HG03196 (cell line): ENCODE measurements around the gene CD82.

Experiments used
- ATAC-seq: cut with Tn5 transposase; IDR thresholded peaks from one replicate; pipeline ENCODE4 v1.9.1; 2021; ENCODE audit not compliant: unreplicated experiment

CD82 gene

DNA sequence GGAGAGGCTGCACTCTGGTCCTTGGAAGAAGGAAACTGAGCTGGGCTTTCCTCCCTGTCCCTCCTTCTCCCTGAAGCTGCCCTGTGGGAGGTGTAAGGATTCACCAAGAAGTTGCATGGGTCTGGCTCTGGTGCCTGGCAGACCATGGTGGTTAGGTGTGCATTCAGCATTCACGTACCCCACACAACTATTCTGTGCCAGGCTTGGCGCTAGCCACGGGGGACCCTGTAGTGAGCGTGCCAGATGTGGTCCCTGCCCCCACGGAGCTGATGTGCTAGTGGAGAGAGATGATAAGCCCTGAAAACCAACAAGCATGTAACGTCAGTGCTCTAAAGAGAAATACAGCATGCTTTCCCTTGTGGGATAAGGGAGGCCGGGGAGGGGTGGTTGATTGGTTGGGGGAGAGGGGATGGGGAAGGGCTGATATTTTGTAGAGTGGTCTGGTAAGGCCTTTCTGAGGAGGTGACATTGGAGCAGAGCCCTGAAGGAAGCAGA is 48.9 kb downstream of the CD82 start:
- no peak for ATAC-seq

DNA sequence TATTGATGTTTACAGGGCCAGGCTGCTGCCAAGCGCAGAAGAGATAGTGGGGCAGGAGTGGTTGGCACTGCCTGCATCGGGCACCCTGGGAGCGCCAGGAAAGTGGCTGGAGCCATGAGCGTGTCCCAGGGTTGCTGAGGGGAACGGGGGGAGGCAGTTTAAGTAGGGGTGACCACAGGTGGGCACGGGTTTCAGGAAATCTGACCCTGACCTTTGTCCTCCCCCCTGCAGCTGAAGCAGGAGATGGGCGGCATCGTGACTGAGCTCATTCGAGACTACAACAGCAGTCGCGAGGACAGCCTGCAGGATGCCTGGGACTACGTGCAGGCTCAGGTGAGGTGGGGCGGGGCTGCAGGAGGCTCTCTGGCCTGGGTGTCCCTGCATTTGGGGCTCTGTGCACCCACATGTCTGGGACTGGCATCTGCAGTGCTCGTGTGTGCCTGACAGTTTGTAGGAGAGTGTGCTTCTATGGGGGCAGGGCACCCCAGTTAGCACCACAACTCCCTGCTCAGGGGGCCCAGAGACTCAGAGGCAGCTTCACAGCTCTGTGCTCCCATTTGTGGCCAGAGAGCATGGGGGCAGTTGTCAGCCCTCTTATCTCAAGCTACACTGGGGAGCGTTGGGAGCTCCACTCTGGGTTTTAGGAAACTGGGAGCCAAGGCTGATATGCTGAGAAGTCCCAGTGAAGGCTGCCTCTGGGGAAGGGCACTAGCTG is 49.7 kb downstream of the CD82 start:
- ATAC-seq: no peak

DNA sequence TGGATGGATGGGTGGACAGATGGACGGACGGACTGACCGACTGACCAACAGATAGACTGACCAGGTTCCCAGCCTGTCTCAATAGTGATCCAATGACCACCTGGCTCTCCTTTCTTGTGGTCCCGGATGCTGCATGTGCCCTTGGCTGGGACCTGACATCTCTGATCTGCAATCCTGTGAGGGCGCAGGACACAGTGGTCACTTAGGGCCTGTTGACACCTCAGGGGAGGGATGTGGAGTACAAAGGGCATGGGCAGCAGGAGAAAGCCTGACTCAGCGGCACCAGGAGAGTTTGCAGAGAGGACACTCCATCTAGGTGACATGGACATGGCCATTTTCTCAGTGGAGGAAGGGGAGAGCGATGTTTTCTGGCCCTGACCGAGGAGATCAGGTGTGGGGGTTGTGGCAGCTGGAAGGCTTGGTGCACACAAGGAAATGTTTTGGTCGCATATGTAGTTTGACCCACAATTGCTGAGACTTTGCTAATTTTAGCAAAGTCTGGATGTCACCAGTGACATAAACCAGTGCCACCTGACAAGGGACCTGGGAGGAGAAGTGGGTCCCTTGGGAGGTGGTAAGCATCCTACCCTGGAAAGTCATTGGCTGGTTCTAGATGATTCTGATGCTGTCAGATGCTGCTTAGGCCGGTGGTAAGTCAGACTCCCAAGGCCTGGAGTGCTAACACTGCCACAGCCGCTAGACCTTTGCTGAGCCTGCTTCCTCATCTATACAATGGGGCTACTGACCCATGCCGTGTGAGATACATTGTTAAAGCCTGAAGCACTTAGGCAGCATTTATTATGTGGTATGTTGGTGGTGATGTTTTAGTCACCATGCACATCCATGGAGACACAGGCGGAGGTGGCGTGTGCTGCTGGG is 50.7 kb downstream of the CD82 start:
- ATAC-seq: no peak

DNA sequence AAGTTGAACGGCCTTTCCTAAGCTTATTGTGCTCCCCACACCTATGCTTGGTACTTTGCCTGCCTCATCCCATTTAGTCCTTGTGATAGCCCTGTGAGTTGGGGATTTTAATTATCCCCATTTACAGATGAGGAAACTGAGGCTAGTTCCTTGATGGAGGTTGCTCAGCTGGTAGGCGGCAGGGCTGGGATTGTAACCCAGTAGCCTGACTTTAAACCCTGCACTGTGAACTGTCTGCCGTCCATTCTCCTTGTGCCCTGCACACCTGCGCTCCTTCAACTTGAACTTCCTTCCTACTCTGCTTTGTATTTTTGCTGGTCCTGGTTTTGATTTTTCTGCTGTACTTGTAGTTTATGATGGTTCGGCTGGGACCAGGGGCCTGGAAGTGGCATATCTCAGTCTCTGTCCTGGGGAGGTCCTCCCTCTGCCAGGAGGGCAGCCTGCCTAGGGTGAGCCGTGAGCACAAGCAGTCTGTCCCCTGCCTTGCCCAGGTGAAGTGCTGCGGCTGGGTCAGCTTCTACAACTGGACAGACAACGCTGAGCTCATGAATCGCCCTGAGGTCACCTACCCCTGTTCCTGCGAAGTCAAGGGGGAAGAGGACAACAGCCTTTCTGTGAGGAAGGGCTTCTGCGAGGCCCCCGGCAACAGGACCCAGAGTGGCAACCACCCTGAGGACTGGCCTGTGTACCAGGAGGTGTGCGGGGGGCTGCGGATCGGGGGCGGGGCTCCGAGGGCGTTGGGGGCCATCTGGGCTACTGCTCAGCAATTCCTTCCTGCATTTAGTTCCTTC is 52.4 kb downstream of the CD82 start:
- no peak for ATAC-seq

DNA sequence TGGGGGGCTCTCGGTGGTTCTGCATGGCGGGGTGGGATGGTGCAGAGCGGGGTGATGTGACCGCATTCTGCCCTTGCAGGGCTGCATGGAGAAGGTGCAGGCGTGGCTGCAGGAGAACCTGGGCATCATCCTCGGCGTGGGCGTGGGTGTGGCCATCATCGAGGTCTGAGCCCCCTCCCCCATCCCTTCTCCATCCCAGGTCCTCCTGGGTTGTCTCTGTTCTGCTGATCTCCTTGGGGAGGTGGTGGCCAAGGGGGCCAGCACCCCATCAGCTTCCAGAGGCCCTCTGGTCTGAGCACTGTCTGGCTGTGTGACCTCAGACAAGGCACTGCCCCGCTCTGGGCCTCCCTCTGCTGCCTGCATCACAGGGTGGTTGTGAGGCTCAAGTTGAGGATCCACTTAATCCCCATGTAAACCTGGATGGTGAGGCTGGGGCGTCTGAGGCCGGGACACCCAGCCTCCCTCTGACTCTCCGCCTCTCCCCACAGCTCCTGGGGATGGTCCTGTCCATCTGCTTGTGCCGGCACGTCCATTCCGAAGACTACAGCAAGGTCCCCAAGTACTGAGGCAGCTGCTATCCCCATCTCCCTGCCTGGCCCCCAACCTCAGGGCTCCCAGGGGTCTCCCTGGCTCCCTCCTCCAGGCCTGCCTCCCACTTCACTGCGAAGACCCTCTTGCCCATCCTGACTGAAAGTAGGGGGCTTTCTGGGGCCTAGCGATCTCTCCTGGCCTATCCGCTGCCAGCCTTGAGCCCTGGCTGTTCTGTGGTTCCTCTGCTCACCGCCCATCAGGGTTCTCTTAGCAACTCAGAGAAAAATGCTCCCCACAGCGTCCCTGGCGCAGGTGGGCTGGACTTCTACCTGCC is 53.3 kb downstream of the CD82 start:
- no peak for ATAC-seq

DNA sequence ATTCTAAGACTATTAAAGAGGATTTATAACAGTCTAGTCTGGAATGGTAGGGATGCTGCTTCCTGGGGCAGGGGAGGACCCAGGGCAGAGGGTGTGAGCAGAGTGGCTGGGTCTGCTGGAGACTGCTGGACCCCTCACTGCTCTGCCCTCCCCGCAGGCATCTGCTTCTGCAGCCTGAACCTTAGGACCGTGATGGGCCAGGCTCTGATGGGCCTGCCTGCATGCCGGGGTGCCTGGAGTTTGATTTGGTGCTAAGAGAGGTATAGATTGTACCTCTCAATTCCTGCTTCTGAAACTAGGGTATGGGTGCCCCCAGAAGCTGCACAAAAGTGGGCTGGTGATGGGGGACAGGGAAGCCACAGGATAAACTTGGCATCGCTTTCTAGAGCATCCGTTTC is 54.9 kb downstream of the CD82 start:
- ATAC-seq: no peak

DNA sequence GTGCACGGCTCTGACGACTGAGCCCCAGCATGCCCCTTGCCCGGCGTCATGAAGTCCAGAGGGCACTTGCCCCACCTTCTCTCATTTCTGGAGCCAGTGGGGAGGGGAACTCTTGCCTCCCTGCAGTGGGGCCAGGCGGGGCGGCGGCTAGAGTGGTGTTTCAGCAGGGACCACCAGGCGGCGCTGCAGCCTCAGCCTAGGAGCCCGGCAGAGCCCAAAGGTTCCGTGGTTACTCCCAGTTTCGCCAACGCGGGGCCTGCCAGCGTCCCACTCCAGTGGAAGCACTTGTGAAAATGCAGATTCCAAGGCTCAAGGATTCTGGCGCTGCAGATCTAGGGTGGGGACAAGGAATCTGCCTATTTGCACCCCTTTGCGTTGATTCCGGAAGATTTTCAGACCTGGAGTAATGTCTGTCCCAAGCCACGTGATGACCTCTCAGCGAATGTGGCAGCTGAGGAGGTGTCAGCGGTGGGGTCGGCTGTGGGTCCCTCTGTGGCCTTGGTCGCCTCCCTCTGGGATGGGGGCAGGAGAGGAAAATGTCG is 55.7 kb downstream of the CD82 start:
- ATAC-seq: no peak

DNA sequence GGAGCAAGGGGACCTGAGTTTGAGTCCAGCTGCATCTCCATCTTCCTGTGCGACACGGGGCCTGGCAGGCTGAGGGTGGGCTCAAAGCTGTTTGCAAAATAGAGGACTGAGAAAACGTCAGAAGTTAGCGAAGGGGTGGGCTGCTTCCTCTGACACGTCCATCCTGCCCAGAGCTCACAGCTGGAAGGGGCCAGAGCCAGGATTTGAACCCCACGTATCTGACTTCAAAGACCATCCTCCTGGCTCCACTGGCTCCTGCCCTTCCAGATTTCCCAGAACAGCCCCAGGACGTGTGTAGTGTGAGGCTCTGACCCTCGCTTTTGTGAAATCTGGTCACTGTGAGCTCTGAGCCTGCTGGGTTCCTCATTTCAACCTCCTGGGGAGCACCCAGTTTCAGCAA is 56.3 kb downstream of the CD82 start:
- no peak for ATAC-seq

DNA sequence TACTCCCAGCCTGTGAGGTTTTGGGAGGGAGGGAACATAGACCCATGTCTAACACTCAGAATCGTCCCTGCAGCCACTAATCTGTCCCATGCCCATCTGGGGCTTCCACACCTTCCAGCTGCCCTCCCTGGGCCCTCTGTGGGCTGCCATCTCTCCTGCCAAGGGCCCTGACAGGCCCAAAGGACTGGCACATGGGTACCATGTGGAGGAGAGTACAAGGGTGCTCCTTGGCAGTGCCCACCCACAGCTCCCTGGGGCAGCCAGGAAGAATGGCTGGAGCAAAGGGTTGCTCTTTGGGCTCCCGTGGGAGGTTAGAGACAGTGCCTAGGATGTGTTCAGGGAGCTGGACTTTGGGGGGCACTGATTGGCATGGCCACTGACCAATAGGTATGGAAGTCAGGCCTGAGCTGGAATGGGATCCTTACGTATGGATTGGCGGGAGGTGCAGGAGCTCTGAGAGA is 56.8 kb downstream of the CD82 start:
- ATAC-seq: no peak

DNA sequence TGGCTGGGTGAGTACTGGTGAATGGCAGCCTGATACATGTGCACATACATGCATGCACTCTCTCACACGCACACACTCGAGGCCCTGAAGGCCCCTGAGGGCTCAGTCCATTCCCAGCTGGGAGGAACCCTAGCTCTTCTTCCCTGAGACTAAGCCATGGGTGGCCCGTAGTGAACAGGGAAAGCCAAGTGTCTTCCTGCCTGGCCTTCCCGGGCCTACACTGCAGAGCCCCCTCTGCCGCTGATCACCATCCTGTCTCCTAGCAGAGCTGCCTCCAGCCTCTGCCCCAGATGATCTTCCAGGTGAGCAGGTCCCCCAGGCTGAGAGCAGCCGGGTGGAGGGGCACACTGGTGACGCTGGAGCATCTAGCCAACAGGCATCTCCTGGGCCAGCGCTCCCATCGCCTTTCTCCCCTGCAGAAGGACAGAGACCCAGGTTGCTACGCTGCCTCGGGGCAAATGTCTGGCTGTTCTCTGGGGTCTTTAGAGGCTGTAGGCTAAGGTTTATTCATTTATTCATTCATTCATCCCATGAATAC is 57.3 kb downstream of the CD82 start:
- ATAC-seq: no peak

DNA sequence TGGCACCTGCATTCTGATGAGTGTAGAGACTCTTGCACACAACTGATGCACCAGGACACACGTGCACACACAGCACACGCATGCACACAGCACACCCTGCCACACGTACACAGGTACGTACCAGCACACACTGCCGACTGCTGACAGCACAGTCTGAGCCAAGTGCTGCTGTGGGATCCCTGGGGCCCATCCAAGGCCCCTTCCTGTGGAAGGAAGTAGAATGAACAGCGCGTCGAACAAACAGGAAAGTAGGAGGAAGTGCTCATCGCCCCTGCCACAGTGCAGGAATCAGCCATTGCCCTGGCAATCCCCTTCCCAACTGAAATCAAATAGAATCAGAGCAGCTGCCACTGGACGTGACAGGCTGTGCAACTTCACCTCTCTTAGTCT is 57.9 kb downstream of the CD82 start:
- ATAC-seq: no peak

DNA sequence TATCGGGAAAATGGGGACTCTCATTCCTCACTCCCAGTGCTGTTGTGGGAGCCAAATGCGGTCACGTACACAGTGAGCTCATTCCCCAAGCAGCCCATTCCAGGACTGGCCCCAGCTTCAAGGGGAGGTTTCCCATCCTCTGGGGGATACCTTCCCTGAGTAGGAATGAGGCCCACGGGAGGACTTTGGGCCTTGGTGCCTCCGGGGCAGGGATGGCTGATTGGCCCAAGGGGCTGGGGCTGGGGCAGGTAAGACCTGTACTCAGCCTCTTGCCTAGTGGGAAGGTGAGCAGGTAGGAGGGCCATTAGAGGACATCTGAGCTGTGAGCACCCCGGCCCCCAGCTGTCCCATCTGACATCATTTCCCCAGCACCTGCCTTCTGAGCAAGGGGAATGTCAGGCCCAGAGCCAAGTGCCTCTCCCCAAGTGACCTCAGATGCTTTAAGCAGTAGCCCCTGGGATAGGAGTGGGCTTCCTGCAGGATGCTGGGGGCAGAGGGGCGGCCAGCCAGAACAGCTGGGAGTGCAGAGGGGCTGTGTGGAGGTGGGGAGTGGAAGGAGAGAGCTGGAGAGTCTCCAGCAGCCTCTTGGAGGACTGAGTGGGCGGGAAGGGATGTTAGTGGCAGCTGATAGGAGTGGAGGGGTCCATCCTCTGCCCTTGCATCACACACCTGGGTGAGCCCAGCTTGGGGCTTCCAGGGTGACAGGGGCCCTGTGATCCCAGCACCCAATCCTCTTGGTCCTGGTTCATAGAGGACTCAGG is 58.4 kb downstream of the CD82 start:
- ATAC-seq: no peak

DNA sequence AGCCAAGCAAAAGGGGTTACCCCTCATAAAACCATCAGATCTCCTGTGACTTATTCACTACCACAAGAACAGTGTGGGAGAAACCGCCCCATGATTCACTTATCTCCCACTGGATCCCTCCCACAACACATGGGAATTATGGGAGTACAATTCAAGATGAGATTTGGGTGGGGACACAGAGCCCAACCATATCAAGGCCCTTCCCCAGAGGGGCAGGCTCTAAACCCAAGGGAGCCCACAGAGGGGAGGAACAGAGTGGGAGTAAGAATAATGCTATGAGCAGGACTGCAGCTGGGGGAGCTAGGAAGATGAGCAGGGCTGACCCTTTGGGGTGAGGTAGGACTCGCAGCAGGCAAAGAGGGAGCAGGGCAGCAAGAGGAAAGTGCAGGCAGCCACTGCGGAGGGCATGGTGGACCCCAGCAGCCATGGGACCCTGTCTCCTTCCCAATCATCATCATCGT is 59.3 kb downstream of the CD82 start:
- no peak for ATAC-seq

DNA sequence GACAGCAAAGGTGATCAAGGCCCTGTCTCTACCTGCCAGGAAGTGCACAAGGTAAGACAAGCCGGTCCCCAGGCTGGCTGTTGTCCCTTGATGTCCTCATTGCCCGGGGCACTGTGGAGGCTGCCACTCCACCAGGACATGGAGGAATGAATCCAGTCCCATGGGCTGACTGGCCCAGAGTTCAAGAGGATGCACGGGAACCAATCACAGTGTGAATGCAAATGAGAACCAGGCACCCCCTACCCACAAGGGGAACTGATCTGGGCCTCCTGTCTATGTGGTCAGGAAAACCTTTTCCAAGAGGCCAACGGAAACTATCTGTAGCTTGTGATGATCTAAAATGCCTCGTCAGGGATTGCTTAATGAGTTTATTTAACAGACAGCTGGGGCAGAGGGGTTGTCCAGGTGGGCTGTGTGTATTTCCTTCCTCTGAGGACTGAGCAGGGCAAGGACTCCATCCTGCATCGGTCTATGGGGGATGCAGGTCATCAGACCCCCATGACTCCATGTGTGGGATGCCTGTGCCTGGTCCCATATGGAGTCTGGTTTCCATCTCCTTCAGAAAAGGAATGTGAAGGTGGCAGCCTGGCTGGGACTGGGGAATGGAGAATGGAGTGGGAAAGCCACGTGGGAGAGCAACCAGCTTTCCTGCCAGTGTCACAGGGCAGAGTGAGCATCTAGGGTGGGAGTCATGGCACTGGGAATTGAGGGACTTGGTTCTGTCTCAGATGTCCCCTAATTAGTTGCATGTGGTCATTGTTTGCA is 60.5 kb downstream of the CD82 start:
- ATAC-seq: no peak

DNA sequence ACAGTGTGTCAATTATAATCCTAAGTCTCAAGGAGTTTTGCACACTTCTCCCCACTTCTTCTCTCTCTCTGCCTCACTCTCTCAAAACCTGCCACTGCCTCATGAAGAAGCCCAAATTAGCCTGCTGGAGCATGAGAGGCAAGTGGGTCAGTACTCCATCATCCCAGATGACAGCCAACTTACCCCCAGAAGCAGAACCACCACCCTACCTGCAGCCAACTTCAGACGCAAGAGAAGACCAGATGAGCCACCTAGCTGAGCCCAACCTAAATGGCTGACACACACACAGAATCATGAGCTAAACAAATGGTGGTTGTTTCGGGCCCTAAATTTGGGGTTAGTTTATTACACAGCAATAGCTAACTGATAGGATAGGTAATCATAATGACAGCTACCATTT is 61.2 kb downstream of the CD82 start:
- ATAC-seq: no peak

DNA sequence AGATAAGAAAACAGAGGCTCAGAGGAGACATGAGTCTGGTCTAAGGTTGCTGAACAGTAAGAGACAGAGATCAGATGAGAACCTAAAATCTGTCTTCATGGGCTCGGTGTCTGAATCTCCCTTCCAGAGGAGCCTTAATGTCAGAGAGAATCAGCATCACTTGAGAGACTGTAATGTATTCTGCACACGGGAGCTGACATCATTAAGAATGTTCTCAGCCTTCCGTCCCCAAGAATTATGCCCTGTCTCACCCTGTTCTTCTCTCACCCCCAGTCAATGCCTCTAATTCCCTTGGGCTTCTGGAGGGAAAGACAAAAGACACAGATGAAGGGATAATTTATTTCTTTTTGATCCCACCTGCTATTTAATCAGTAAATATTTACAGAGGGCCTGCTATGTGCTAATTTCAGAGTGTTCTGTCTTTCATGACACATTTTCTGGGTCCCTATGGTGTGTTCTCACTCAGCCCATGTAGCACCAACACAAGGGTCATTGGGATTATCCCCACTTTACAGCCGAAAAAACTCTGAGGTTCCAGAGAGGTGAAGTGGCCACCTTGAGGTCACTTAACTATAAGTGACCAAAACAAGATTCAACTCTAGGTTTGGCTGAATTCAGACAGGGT is 61.8 kb downstream of the CD82 start:
- ATAC-seq: no peak

DNA sequence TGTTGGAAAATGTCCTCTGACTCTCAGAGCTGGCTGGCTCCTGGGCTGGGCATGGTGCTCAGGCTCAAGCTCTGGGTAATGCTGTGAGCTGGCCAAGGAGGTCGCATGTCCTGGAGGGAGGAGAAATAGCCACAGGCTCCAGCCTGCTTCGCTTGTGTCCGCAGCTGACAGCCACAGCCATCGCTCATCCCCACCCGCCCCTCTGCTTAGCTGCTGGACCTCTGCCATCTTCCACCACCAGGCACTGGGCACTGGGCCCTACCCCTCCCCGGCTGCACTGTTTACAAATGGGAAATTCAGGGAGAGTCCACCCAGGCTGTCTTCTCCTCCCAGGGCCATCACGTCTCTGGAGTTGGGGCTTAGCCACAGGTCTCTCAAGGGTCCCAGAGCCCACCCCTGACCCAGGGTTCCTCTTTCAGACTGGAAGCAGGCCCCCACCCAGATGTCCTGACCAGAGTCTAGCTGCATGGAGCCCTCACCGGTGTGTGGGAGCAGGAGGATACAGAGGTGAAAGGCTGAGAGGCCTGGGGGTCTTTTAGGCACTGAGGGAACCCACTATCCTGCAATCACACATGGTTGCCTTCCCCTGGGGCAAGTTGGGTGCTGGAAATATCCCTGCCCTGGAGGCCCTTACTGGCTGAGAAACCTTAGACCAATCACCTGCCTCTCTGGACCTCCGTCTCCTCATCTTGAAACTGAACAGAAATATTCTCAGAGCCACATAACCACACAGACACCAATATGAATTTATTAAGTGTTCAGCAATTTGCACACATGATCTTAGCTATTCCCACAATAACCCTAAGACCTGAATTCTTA is 62.7 kb downstream of the CD82 start:
- no peak for ATAC-seq
